Thyroid gland (tissue), 4 donors: ENCODE results near the gene OTULINL. TPM values are rescaled to one million over a fixed set of nuclear protein-coding genes. Genes with fewer than 3 reads are reported as not detected.

Experiments used
- DNase-seq, 2 donors: peaks; one replicate each; pipeline ENCODE4 v3.0.0-alpha.2; 2019
- H3K27ac ChIP-seq, 3 donors: fragments of 200-600 bp; sonication (generic); 1 replicate in 2 of 3; 2 replicates in 1 of 3; pipeline ENCODE4 v1.5.1; 2016 to 2019; ENCODE audit warnings: mild to moderate bottlenecking in 1 of 3, moderate library complexity in 1 of 3
- H3K27me3 ChIP-seq: fragments of 200-600 bp; sonication (generic); one replicate; pipeline ENCODE4 v1.5.1; 2019
- H3K36me3 ChIP-seq, 2 donors: fragments of 200-600 bp; sonication (generic); one replicate each; pipeline ENCODE4 v1.5.1; 2016 to 2019
- H3K4me1 ChIP-seq, 2 donors: fragments of 200-600 bp; sonication (generic); one replicate each; pipeline ENCODE4 v1.5.1; 2017 to 2019
- H3K4me3 ChIP-seq, 3 donors: fragments of 200-600 bp; sonication (generic); replicated peaks in 1 of 3; 1 replicate in 2 of 3; 2 replicates in 1 of 3; pipeline ENCODE4 v1.5.1; 2016; ENCODE audit warnings: mild to moderate bottlenecking in 1 of 3
- H3K9me3 ChIP-seq: fragments of 200-600 bp; sonication (generic); one replicate; pipeline ENCODE4 v1.5.1; 2017
- CTCF ChIP-seq, 6 experiments: fragments of 200-600 bp in 3 of 6; fragments of 450-650 bp in 3 of 6; sonication (generic) in 3 of 6; IDR thresholded peaks; one replicate each; pipeline ENCODE4 v1.5.1; 2016 to 2019; ENCODE audit warnings: antibody characterized with exemption in 6 of 6, mild to moderate bottlenecking in 2 of 6, inconsistent platforms in 1 of 6, moderate library complexity in 1 of 6
- POLR2A ChIP-seq, 2 donors: fragments of 450-650 bp; IDR thresholded peaks; one replicate each; pipeline ENCODE4 v1.6.1; 2017; ENCODE audit warnings: antibody characterized with exemption in 2 of 2, mild to moderate bottlenecking in 2 of 2, moderate library complexity in 1 of 2
- WGBS, 2 donors: methylation state at CpG; one replicate each; pipeline ENCODE4 v1.1.5; 2017; 5-methylcytosine and 5-hydroxymethylcytosine counted together
- intact Hi-C: fragments of 100-400 bp; cut with DNase I; formaldehyde crosslinking; loops from one replicate; pipeline ENCODE4 v1.15.1; 2023
- total RNA-seq, 4 donors: library from RNA; depleted of rRNA; stranded (reverse); fragments of >200 nt; gene quantifications; one replicate each; pipeline ENCODE4 v1.2.3, GENCODE V29; 2016

The OTULINL gene
- total RNA-seq, 4 donors from 2014 or later = 6.0 to 10.5 (median 6.9) TPM

- WGBS, 2 donors = 7 to 24% methylated on average over 8 of the region's 8 CpGs
- no peaks in the 10 kb centered on the region for H3K9me3 ChIP-seq
- intact Hi-C loops = no loop called here
- no peak for TF ChIP-seq POLR2A (IDR thresholded peaks at IDR 0.05)
- no peak for TF ChIP-seq CTCF (IDR thresholded peaks at IDR 0.05)
- no peaks in the 10 kb centered on the region for H3K36me3 ChIP-seq
- H3K27ac ChIP-seq = no peak overlapping the region
- peaks cover 0 to 13% of the 10 kb centered on the region in 2 donors for H3K4me1 ChIP-seq
- no peaks in the 10 kb centered on the region for H3K27me3 ChIP-seq
- no peak overlapping the region for H3K4me3 ChIP-seq
- DNase-seq = peak in 1 of 2 donors; percentile 25
These were observed 24.3 kb upstream of the OTULINL start for GRCh38 chr5:14557203-14557770.

GRCh38 chr5:14557791-14558415 is 23.7 kb upstream of the OTULINL start:
- H3K4me1 ChIP-seq = peaks cover 0 to 13% of the 10 kb centered on the region in 2 donors
- intact Hi-C loops = no loop called here

GRCh38 chr5:14560091-14560595 is 21.4 kb upstream of the OTULINL start:
- no peak for DNase-seq
- intact Hi-C loops = no loop called here
- no peaks in the 10 kb centered on the region for H3K36me3 ChIP-seq
- no peaks in the 10 kb centered on the region for H3K27me3 ChIP-seq
- no peaks in the 10 kb centered on the region for H3K9me3 ChIP-seq
- TF ChIP-seq POLR2A (IDR thresholded peaks at IDR 0.05) (no peak), CTCF (IDR thresholded peaks at IDR 0.05) (no peak)
- no peak overlapping the region for H3K4me3 ChIP-seq
- WGBS, 2 donors = 78 to 81% methylated on average over 10 of the region's 10 CpGs
- H3K4me1 ChIP-seq = peaks cover 0 to 13% of the 10 kb centered on the region in 2 donors
- H3K27ac ChIP-seq = no peak overlapping the region

More at GRCh38 chr5:14557791-14558415, 23.7 kb upstream of the OTULINL start:
- 45 to 52% methylated on average over 8 of the region's 8 CpGs for WGBS, 2 donors
- Histone ChIP-seq H3K27me3 (no peaks in the 10 kb centered on the region), H3K9me3 (no peaks in the 10 kb centered on the region), H3K4me3 (no peak overlapping the region), H3K27ac (no peak overlapping the region), H3K36me3 (no peaks in the 10 kb centered on the region)
- no peak for DNase-seq
- no peak for TF ChIP-seq POLR2A (IDR thresholded peaks at IDR 0.05)
- TF ChIP-seq CTCF (IDR thresholded peaks at IDR 0.05) = no peak

- no peak for DNase-seq
- H3K36me3 ChIP-seq = no peaks in the 10 kb centered on the region
- peaks cover 0 to 13% of the 10 kb centered on the region in 2 donors for H3K4me1 ChIP-seq
- H3K27me3 ChIP-seq = no peaks in the 10 kb centered on the region
- WGBS, 2 donors = 94% methylated on average over 3 of the region's 3 CpGs
- intact Hi-C loops = no loop called here
- no peaks in the 10 kb centered on the region for H3K9me3 ChIP-seq
- no peak overlapping the region for H3K27ac ChIP-seq
- TF ChIP-seq CTCF (IDR thresholded peaks at IDR 0.05) (no peak), POLR2A (IDR thresholded peaks at IDR 0.05) (no peak)
- H3K4me3 ChIP-seq = no peak overlapping the region
These were observed 19.9 kb upstream of the OTULINL start for GRCh38 chr5:14561741-14562140.

GRCh38 chr5:14568333-14568732 is 13.3 kb upstream of the OTULINL start:
- no peak overlapping the region for H3K4me3 ChIP-seq
- no peaks in the 10 kb centered on the region for H3K4me1 ChIP-seq
- no peak overlapping the region for H3K27ac ChIP-seq
- H3K9me3 ChIP-seq = no peaks in the 10 kb centered on the region
- H3K27me3 ChIP-seq = no peaks in the 10 kb centered on the region
- H3K36me3 ChIP-seq = no peaks in the 10 kb centered on the region
- intact Hi-C loops = no loop called here
- TF ChIP-seq POLR2A (IDR thresholded peaks at IDR 0.05) (no peak), CTCF (IDR thresholded peaks at IDR 0.05) (no peak)
- no peak for DNase-seq
- WGBS, 2 donors = 100% methylated on average over 1 of the region's 1 CpG
